ELF-1 (cell line): ENCODE results near the gene PISD.

Experiments
- DNase-seq: peaks from one replicate; pipeline ENCODE4 v3.0.0-alpha.2; 2016; ENCODE audit warnings: low read depth, low spot score

PISD gene

DNA sequence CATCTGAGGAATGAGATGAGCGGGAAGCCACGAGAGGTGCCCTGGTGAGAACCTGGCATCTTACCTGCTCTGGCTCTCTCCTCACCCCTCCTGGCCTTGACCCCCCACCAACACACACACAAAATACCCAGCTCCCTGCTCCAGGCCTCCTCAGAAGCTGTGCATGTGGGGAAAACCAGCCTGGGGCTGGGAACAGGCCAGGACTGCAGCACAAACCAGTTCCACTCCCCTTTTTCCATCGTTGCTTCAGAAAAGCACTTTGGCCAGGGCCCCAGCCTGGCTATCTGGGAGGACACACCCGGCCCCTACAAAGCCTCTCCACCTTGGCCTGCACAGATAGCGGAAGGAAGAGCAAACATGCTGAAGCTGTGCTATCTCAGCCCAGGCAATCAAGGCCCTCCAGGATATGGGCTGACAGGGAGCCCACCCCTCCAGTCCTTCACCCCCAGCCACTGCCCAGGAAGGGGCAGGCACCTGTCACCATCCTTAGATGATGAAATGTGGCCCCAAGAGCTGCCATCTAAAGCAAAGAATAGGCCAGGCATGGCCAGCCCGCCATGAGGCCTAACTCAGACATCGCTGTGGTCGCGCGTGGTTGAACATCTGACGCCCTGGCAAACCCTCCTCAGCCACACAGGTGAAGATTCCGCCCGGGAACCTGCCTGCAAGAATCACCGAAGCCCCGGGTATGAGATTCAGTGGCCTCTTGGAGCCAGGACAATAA is 35.4 kb downstream of the PISD start:
- DNase-seq = peak; percentile 42

DNA sequence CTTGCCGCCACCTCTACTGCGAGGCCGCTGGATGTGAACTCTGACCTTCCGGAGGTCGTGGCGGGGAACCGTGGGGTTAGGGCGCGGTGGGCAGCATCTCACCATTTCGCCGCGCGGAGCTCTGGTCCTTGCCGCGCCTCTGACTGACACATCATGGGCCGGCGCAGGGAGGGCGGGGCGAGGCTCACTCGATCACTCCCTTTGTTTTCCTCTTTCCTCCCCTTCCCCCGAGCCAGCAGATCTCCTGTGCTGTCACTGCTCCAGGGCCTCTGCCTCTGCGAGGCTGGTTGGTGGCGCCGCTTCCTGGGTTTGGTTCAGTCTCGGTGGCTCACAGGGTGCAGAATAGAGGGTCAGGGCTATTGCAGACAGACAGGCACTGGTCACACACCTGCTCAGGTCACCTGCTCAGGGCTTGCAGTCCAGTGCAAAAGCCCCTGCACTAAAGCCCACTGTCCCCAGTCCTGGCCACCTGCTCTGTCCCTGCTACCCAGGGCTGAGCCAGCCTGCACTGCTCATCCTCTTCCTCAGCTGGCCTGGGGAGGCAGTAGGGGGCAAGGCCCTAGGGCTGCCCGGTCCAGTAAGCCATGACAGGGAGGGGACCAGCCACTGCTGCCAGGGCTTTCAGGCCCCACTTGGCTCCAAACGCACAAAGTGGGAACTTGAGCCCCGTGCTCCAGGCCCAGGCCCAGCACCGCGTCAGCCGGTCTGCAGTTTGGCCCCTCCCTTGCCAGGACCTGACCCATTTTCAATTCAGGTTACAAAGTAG is 36.2 kb downstream of the PISD start:
- peak; percentile 92 for DNase-seq

DNA sequence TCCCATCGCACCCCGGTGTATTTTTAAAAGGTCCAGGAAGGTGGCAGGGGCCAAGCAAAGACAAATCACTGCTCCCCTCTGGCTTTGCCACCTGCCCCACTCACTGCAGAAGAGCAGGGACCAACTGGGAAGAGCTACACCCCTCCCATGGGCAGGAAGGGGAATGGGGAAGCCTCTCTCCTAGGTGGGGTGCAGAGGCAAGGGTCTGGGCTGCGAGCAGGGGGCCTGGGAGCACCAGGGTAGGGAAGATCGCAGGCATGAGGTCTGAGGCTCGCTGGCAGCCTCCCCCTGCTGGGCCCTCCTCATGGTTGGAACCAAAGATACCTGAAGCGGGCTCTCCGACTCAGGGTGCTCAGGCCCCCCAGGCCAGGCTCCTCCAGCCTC is 36.8 kb downstream of the PISD start:
- no peak for DNase-seq

DNA sequence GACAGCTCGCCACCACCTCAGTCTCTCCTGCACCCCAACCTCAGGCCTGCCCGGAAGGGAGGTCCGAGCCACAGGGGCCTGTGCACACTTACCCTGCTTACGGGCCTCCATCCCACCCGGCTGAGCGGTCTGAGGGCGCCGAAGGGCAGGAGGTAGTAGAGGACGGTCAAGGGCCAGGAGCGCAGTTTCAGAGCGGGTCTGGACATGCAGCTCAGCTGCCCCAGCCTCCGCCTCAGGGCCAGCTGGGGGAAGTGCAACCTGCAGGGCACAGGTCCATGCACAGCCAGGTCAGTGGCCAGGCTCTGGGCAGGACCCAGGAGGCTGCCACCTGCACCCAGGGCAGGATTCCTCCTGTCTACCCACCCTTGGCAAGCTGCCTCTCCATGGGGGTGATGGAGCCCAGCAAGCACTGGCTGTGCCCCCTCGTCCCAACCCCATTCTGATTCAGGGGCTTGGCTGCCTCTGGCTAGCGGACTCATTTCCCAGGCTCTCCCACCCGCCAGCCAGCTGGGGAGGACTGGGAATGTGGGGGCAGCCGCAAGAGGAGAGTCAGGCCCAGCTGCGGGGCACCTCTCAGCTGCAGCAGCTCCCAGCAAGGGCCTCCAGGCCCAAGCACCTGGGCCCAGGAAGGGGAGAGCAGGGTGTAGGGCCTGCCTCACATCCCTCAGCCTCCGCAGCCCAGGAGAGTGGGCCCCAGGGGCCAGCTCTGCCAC is 38.3 kb downstream of the PISD start:
- no peak for DNase-seq

DNA sequence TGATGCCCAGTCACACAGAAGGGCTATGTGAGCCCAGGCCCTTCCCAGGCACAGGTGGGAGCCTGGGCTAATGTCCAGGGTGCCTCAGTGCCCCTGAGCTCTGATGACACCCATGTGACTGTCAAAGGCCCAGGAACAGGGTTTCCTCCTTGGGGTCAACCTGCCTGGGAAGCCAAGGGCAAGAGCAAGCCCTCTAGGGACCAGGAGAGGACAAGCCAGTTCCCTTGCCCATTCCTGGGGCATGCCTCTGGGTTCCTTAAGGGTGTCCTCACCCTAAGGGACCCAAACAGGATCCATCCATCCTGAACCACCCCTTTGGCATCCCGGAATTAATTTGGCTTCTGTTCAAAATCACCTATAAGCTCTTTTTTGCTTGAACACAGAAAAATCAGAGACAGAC is 39.0 kb downstream of the PISD start:
- DNase-seq = no peak

DNA sequence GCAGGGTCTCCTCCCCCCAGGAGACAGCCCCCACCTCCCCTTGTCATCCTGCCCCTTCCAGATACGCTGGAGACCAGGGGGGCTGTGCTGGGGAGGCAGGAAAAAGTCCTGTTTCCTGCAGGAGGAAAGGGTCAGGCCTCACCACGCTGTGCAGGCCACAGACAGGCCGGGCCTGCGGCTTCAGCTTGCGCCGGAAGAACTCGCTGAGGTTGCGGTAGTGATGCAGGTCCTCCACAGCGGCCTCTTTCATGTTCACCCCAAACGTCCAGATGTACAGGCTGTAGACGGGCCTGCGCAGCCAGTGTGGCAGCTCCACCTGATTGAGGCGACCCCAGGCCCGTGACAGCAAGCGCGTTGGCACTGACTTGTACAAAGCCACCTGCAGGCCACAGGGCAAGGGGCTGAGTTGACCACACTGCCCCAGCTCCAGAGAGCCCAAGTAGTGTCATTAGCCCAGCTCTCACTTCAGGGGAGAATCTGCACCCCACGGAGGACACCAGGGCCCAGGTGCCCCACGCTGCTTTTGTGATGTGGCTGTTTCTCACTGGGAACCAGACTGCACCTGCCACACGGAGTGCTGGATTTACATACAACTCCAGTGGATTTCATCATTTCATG is 40.4 kb downstream of the PISD start:
- no peak for DNase-seq

DNA sequence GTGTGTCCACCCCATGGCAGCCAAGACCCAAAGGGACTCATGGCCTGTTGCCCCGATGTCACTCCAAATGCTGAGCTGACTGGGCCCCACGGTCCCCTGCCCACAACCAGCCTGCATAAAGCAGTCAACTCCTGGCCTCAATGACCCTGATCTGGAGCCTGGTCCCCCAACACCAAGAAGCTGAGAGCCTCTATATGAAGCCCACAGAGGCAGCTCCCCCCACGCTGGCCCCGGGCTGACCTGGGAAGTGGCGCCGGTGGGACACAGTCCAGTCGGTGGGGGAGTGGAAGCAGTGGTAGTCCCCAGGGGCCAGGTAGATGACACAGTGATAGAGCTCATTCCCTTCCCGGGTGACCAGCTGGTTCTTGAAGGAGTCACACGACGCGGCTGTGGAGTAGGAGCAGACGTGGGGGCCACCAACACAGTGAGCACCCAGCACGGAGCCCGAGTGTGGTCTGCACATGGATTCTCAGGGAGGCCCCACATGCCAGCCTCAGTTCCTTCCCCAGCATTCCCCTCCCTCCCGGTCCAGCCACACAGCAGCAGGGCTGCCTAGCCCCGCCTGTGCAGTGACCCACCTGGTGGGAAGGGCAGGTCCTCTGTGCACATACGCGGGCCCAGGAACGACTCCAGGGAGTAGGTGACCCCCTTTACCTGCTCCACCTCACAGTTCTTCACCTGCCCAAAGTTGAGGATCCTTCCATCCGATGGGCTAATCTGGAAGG is 41.1 kb downstream of the PISD start:
- no peak for DNase-seq

DNA sequence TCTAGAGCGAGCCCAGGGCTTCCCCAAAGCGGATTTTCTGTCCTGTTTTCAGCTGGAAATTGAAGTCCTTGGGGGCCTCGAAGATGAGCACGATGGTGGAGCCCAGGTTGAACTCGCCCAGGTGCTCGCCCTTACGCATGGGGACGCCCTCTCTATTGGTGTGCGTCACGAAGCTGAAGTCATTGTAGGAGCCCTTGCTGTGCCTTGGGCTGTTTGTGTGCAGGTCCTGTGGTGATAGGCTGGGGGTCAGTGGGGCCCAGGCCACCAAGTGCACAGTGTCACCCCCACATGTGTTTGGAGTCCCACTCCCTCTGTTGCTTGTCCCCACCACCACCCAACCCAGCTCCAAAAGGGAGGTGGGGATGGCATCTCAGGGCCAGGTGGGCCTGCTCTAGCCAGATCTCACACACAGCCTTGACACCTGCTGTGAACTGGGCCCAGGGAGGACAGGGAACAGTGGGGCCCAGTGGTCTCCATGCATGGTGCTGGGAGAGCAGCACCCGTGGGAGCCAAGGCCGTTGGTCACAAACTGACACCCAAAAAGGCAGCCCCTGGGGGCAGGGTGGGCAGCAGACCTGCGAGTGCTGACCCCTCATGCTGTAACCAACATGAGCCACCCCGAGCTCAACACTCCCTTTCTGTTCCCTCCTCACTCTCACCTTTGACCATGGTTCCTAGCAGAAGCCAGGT is 42.3 kb downstream of the PISD start:
- DNase-seq = no peak

DNA sequence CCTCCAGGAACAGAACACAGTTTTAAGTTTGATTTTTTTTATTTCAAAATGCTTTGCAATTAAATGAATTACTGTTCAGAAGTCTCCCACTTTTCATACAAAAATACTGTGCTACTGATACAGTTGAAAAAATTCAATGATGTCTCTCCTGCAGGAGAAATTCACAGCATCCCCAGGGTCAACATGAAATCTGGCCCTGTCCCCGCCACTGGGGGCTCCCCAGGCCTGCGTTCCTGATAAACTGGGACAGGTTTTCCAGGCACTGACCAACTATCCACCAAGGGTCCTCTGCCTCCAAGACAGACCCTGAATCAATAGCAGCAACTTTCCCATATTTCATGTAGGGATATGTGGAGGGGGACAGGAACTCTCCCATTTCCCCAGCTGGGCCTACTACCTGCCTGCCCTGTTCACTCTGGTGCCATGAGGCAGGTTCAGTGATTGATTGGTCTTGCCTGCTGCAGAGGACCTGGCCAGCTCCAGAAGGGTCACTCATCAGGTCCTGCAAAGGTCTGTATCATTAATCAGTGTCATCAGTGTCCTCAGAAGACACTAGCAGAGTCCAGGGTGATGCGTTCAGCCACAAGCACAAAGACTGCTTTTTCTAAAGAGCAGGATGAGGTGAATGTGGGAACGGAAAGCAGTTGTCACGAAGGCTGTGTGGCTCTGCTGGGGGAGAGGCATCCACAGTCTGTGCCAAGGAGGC is 43.4 kb downstream of the PISD start:
- DNase-seq = no peak

DNA sequence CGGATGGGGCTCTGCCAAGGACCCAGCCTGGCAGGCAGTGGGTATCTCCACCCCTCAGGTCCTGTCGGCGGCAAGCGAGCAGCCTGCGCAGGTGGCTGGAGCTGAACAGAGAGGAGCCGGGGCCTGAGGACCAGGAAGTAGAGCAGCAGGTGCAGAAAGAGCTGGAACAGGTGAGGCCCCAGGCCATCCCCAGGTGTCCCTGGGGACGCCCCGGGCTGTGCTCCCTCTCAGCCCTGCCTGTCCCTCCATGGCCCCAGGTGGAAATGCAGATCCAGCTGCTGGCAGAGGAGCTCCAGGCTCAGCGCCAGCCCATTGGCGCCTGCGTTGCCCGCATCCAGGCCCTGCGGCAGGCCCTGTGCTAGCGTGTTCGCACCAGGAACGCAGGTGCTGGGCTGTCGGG is 44.0 kb downstream of the PISD start:
- no peak for DNase-seq

DNA sequence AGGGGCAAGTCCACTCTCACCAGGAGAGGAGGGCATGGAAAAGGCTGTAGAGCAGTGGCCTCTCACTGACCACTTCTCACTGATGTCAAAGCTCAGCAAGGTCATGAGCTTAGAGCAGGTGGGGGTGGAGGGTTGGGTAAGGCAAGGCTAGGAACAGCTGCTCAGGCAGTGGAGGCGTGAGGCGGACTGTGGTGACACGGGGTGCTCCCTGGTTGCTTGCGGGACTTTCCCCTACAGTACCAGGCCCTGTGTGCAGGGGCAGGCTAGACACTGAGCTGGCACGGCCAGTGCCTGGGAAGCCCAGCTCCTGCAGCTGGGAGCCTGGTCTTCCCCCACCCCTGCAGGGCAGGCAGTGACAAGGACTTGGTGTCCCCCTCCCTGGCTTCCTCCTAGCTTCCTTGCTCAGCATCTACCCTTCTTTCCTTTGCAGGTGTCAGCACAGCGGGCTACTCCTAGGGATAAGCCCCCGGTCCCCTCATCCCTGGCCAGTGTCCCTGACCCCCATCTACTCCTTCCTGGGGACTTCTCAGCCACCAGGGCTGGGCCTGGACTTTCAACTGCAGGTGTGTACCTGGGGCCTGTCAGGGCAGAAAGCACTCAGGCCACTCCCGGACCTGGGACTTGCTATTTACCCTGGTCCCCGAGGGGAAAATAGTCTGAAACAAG is 45.6 kb downstream of the PISD start:
- DNase-seq = no peak

DNA sequence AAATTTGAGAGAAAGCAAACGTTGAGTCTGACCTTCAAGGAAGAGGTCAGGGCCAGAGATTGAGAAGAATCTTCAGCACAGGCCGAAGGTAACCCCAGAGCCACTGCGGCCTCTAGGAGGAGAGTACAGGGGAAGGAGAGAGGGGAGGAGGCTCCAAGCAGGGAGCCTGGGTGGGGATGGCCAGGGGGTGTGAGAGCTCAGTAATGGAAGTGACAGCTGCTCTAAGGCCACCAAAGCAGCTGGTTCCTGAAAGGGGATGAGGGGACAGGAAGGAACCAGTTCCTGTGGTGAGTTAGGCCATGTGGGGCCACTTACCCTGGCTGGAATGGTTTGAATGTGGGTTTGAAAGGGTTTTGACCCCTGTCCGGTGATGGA is 46.1 kb downstream of the PISD start:
- no peak for DNase-seq

DNA sequence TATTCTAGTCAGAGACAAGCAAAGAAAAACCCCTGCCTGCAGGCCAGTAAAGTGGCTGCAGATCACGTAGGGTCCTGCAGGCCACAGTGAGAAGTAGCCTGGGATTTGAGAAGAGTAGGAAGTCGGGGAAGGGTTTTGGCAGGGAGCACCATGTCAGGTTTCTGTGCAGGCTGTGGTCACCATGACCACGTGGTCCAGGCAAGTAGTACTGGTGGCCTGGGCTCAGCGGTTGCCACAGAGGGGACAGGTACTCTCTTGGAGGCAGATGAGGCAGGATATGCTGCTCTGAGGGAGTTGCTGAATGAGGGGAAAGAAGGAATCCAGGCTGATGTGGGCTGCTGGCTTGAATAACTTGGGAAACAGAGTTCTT is 46.5 kb downstream of the PISD start:
- no peak for DNase-seq

DNA sequence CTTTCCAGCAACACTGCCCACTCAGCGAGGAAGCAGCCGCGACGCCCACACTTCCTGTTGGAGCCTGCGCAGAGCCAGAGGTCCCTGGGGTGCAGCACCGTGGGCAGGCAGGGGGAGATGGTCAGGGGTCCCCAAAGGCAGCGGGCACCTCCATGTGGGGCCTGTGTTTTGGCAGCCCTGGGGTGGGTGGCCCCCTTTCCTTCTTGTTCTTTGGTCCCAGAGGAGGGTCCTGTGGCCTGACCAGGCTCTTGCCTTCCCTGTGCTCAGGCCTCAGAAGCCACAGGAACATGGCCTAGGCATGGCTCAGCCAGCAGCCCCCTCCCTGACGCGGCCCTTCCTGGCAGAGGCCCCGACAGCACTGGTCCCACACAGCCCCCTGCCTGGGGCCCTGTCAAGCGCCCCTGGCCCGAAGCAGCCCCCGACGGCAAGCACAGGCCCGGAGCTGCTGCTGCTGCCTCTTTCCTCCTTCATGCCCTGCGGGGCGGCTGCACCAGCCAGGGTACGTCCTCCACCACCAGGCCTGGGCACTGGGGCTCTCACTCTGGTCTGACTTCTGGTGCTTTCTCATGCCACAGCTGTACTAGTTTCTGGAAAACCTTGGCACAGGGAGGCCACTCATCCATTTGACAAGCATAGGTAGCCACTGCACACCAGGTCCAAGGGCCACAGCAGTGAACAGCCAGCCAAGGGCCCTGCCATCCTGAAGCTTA is 47.1 kb downstream of the PISD start:
- DNase-seq = no peak

DNA sequence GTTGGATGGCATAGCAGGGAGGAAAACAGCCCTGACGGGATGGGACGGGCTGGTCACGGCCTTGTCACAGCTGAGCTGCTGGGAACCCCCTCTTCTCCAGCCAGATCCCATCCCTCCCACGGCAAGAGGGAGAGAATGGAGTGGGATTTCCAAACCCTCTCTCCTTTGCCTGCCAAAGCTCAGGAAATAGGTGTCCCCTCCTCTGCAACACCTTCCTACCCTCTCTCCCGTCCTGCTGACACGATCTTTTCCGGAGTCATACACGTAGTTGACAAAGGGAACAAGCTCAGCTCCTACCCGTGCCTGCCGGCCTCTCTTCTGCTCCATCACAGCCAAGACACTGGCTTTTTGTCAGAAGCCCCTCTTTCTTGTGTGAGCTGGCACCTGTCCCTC is 48.1 kb downstream of the PISD start:
- no peak for DNase-seq

DNA sequence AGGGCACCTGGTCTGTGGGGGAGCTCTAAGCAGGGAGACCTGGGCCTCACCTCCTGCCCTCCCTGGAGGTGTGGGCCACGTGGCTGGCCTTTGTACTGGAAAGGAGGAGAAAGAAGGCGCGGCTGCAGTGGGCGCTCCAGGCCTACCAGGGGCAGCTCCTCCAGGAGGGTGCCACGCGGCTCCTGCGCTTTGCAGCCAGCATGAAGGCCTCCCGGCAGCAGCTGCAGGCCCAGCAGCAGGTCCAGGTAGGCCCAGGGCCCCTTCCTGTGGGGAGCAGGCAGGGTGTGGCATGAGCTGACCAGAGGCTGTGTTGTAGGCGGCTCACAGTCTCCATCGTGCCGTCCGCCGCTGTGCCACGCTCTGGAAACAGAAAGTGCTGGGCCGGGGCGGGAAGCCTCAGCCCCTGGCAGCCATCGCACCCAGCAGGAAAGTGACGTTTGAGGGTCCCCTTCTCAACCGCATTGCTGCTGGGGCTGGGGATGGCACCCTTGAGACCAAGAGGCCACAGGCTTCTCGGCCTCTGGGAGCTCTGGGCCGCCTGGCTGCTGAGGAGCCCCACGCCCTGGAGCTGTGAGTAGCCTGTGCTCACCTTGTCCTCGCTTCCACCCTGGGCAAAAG is 48.6 kb downstream of the PISD start:
- DNase-seq = no peak

DNA sequence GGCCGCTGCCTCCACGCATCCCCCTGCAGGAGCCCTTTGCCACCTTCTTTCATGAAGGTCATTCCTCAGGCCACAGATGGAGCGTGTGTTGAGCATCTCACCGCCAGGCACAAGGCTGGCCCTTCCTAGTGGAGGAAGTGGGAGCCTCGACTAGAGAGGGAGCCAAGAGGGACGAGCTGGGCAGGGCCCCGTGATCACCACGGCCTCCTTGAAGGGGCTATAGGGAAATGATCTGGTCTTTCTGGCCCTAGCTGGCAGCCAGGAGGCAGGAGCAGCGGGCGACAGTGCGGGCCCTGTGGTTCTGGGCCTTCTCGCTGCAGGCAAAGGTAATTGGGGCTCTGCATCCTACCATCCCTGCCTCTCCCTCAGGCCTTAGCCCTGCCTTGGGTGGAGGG is 49.1 kb downstream of the PISD start:
- no peak for DNase-seq

DNA sequence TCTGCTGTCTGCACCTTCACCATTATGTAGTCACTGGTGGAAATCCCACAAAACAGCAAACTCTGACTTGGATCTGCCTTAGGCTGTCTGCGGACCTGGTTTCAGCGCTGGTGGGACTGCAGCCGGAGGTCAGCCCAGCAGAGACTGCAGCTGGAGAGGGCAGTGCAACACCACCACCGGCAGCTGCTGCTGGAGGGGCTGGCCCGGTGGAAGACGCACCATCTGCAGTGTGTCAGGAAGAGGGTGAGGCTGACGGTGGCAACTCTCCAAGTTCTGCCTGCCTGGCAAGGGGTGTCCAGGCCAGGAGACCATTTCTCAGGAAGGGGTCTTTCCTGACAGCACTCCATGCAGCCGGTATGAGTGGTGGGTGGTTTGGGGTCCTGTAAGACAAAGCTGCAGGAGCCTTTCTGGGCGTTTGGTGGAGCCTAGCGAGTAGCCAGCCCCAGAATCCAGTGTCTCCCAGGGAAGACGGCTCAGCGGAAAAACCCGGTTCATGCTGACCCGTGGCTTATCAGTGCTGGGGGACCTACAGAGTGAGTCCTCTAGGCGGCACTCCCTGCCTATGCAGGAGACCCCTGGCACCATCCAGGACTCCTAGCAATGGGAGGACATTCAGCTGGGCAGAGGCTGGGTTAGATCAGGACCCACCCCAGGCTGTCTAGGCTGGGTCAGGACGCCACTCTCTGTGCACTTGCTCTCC is 50.8 kb downstream of the PISD start:
- DNase-seq = no peak
